Karpas-422 (cell line): ENCODE data around the gene HUS1. TPM values are rescaled to one million over a fixed set of nuclear protein-coding genes. Genes with fewer than 3 reads are reported as not detected.
"Not testable (repeated sequence)": the region's sequence is repeated elsewhere in the genome, so short reads cannot be mapped to it uniquely, and the experiment has no call there.

Experiments
- DNase-seq: peaks from one replicate; pipeline ENCODE4 v3.0.0-alpha.2; 2015
- H2AFZ ChIP-seq: fragments of 200-600 bp; sonication (generic); 2 replicates; pipeline ENCODE4 v1.6.1; 2014; ENCODE audit warnings: antibody characterized with exemption, low read length, mixed read lengths
- H3K27ac ChIP-seq: fragments of 200-600 bp; sonication (generic); 2 replicates; pipeline ENCODE4 v1.5.1; 2014; ENCODE audit warnings: mild to moderate bottlenecking, low read length, moderate library complexity
- H3K27me3 ChIP-seq: fragments of 200-600 bp; sonication (generic); 2 replicates; pipeline ENCODE4 v1.6.1; 2014; ENCODE audit warnings: low read length, mixed read lengths
- H3K36me3 ChIP-seq: fragments of 200-600 bp; sonication (generic); 2 replicates; pipeline ENCODE4 v1.6.1; 2014; ENCODE audit warnings: low read length, mixed read lengths; ENCODE audit not compliant: insufficient read depth
- H3K4me1 ChIP-seq: fragments of 200-600 bp; sonication (generic); 2 replicates; pipeline ENCODE4 v1.6.1; 2014; ENCODE audit warnings: mild to moderate bottlenecking, low read length, mixed read lengths
- H3K4me2 ChIP-seq: fragments of 200-600 bp; sonication (generic); 2 replicates; pipeline ENCODE4 v1.6.1; 2014; ENCODE audit warnings: low read length, low read depth, mild to moderate bottlenecking; ENCODE audit not compliant: poor library complexity, severe bottlenecking
- H3K4me3 ChIP-seq: fragments of 200-600 bp; sonication (generic); 2 replicates; pipeline ENCODE4 v1.5.1; 2014; ENCODE audit warnings: mild to moderate bottlenecking, antibody characterized with exemption, low read length, mixed read lengths
- H3K79me2 ChIP-seq: fragments of 200-600 bp; sonication (generic); 2 replicates; pipeline ENCODE4 v1.6.1; 2014; ENCODE audit warnings: mild to moderate bottlenecking, low read length, mixed read lengths
- H3K9ac ChIP-seq: fragments of 200-600 bp; sonication (generic); 2 replicates; pipeline ENCODE4 v1.6.0; 2014; ENCODE audit warnings: low read length
- H3K9me2 ChIP-seq: fragments of 200-600 bp; sonication (generic), shearing (Covaris generic); replicated peaks from 2 replicates; pipeline ENCODE4 v1.6.0; 2014; ENCODE audit warnings: mild to moderate bottlenecking, low read length, moderate library complexity; ENCODE audit not compliant: insufficient read depth
- H3K9me3 ChIP-seq: fragments of 300-700, 200-600 bp; sonication (generic); 2 replicates; pipeline ENCODE4 v1.6.1; 2014; ENCODE audit warnings: low read length, mixed read lengths
- H4K20me1 ChIP-seq: fragments of 200-600 bp; sonication (generic); 2 replicates; pipeline ENCODE4 v1.6.1; 2014; ENCODE audit warnings: mild to moderate bottlenecking, antibody characterized with exemption, low read length, low read depth; ENCODE audit not compliant: insufficient read depth
- total RNA-seq: library from RNA; depleted of rRNA; stranded (reverse); fragments of >200 nt; shearing (Covaris generic); gene quantifications from 2 replicates; pipeline ENCODE4 v1.2.3, GENCODE V29; 2014; ENCODE audit warnings: low replicate concordance

Gene HUS1
- total RNA-seq, 1 experiment from 2014 or later = 19.6 TPM

- no peaks in the 10 kb centered on the region; the same call in 1 of the 2 replicates for H3K4me1 ChIP-seq
- H3K9ac ChIP-seq = no peak overlapping the region
- no peak overlapping the region for H3K27ac ChIP-seq
- H3K9me3 ChIP-seq = no peaks in the 10 kb centered on the region
- no peaks in the 10 kb centered on the region for H3K79me2 ChIP-seq
- H3K36me3 ChIP-seq = no peaks in the 10 kb centered on the region
- no peaks in the 10 kb centered on the region for H4K20me1 ChIP-seq
- DNase-seq = no peak
- H2AFZ ChIP-seq = no peak overlapping the region
- no peaks in the 10 kb centered on the region for H3K9me2 ChIP-seq
- no peak overlapping the region for H3K4me3 ChIP-seq
- H3K27me3 ChIP-seq = no peaks in the 10 kb centered on the region
- no peak overlapping the region for H3K4me2 ChIP-seq
Observed at GRCh38 chr7:47947355-47947749, 32.1 kb downstream of the HUS1 start.

GRCh38 chr7:47946581-47947354 is 32.6 kb downstream of the HUS1 start:
- Histone ChIP-seq H3K4me3 (no peak overlapping the region), H3K27me3 (no peaks in the 10 kb centered on the region), H3K4me1 (no peaks in the 10 kb centered on the region), H3K4me2 (no peak overlapping the region), H4K20me1 (no peaks in the 10 kb centered on the region), H3K79me2 (no peaks in the 10 kb centered on the region), H3K9me2 (no peaks in the 10 kb centered on the region), H3K27ac (no peak overlapping the region), H3K9ac (no peak overlapping the region), H3K36me3 (no peaks in the 10 kb centered on the region), H2AFZ (no peak overlapping the region), H3K9me3 (no peaks in the 10 kb centered on the region)
- DNase-seq = no peak

GRCh38 chr7:47945261-47946015 is 34.0 kb downstream of the HUS1 start:
- Histone ChIP-seq H3K4me3 (no peak overlapping the region), H3K4me2 (no peak overlapping the region), H2AFZ (no peak overlapping the region), H3K36me3 (no peaks in the 10 kb centered on the region), H3K27ac (no peak overlapping the region), H4K20me1 (no peaks in the 10 kb centered on the region), H3K4me1 (peaks cover 4% of the 10 kb centered on the region; the same call in 1 of the 2 replicates), H3K9ac (no peak overlapping the region), H3K9me3 (no peaks in the 10 kb centered on the region), H3K27me3 (no peaks in the 10 kb centered on the region), H3K9me2 (no peaks in the 10 kb centered on the region), H3K79me2 (no peaks in the 10 kb centered on the region)
- DNase-seq = peak; percentile 89

- Histone ChIP-seq H3K9ac (no peak overlapping the region), H3K36me3 (no peaks in the 10 kb centered on the region), H3K4me1 (peaks cover 6% of the 10 kb centered on the region), H3K4me2 (no peak overlapping the region), H4K20me1 (no peaks in the 10 kb centered on the region), H3K9me3 (no peaks in the 10 kb centered on the region), H3K79me2 (no peaks in the 10 kb centered on the region), H2AFZ (no peak overlapping the region), H3K9me2 (no peaks in the 10 kb centered on the region), H3K27me3 (no peaks in the 10 kb centered on the region), H3K4me3 (no peak overlapping the region), H3K27ac (no peak overlapping the region)
- no peak for DNase-seq
Observed at GRCh38 chr7:47944536-47945260, 34.7 kb downstream of the HUS1 start.

- Histone ChIP-seq H3K4me1 (peaks cover 15% of the 10 kb centered on the region), H3K9me3 (no peaks in the 10 kb centered on the region), H3K27ac (no peak overlapping the region), H3K4me2 (no peak overlapping the region), H2AFZ (no peak overlapping the region), H3K36me3 (no peaks in the 10 kb centered on the region), H3K79me2 (no peaks in the 10 kb centered on the region), H3K27me3 (no peaks in the 10 kb centered on the region), H3K9me2 (no peaks in the 10 kb centered on the region), H3K4me3 (no peak overlapping the region), H4K20me1 (no peaks in the 10 kb centered on the region), H3K9ac (no peak overlapping the region)
- DNase-seq = no peak
Observed at GRCh38 chr7:47943676-47944474, 35.5 kb downstream of the HUS1 start.

GRCh38 chr7:47942651-47943050 is 36.8 kb downstream of the HUS1 start:
- not testable (repeated sequence) for H2AFZ ChIP-seq, H3K9me2 ChIP-seq, H3K4me2 ChIP-seq, DNase-seq, H3K36me3 ChIP-seq, H3K4me3 ChIP-seq, H4K20me1 ChIP-seq, H3K9ac ChIP-seq, H3K27me3 ChIP-seq, H3K27ac ChIP-seq, H3K79me2 ChIP-seq, H3K9me3 ChIP-seq
- peaks cover 27% of the 10 kb centered on the region for H3K4me1 ChIP-seq

- H4K20me1 ChIP-seq = no peaks in the 10 kb centered on the region
- H3K4me3 ChIP-seq = no peak overlapping the region
- no peak for DNase-seq
- H3K4me2 ChIP-seq = no peak overlapping the region
- no peaks in the 10 kb centered on the region for H3K27me3 ChIP-seq
- H3K4me1 ChIP-seq = peaks cover 32% of the 10 kb centered on the region
- no peaks in the 10 kb centered on the region for H3K36me3 ChIP-seq
- no peak overlapping the region for H3K27ac ChIP-seq
- H3K9me2 ChIP-seq = no peaks in the 10 kb centered on the region
- no peak overlapping the region for H3K9ac ChIP-seq
- H3K79me2 ChIP-seq = no peaks in the 10 kb centered on the region
- no peak overlapping the region for H2AFZ ChIP-seq
- no peaks in the 10 kb centered on the region for H3K9me3 ChIP-seq
Observed at GRCh38 chr7:47942132-47942531, 37.3 kb downstream of the HUS1 start.
